Body of pancreas (tissue), 4 donors: ENCODE data around the gene VWA5B1. TPM values are rescaled to one million over a fixed set of nuclear protein-coding genes. Genes with fewer than 3 reads are reported as not detected.

Experiments
- ATAC-seq: fragments of 150-250 bp; one replicate; pipeline ENCODE4 v1.9.1; 2016
- DNase-seq, 4 donors: peaks; one replicate each; pipeline ENCODE4 v3.0.0-alpha.2; 2019
- H3K27ac ChIP-seq, 4 donors: fragments of 200-600 bp; sonication (generic); 1 replicate in 3 of 4; 2 replicates in 1 of 4; pipeline versions ENCODE4 v1.5.1 to v1.6.1; 2016 to 2019; ENCODE audit warnings: mild to moderate bottlenecking in 1 of 4, mixed read lengths in 1 of 4, moderate library complexity in 1 of 4
- H3K27me3 ChIP-seq, 2 donors: fragments of 200-600 bp; sonication (generic); one replicate each; pipeline ENCODE4 v1.6.0; 2016; ENCODE audit warnings: mild to moderate bottlenecking in 1 of 2
- H3K36me3 ChIP-seq, 2 donors: fragments of 200-600 bp; sonication (generic); replicated peaks in 1 of 2; 2 replicates each; pipeline ENCODE4 v1.5.1; 2016; ENCODE audit warnings: low read depth in 2 of 2; ENCODE audit not compliant: insufficient read depth in 1 of 2
- H3K4me1 ChIP-seq: fragments of 200-600 bp; sonication (generic); one replicate; pipeline ENCODE4 v1.6.0; 2016
- H3K4me3 ChIP-seq, 2 donors: fragments of 200-600 bp; sonication (generic); 1 replicate in 1 of 2; 2 replicates in 1 of 2; pipeline ENCODE4 v1.5.1; 2016 to 2019
- H3K9me3 ChIP-seq, 3 donors: fragments of 200-600 bp; sonication (generic); 1 replicate in 2 of 3; 2 replicates in 1 of 3; pipeline ENCODE4 v1.5.1; 2016
- POLR2A ChIP-seq, 3 donors: fragments of 450-650 bp; IDR thresholded peaks; one replicate each; pipeline ENCODE4 v1.6.1; 2016; ENCODE audit warnings: antibody characterized with exemption in 3 of 3, mild to moderate bottlenecking in 2 of 3
- WGBS, 2 donors: methylation state at CpG; one replicate each; pipeline ENCODE4 v1.1.5; 2017; 5-methylcytosine and 5-hydroxymethylcytosine counted together
- intact Hi-C: fragments of 100-400 bp; cut with DNase I; formaldehyde crosslinking; loops from one replicate; pipeline ENCODE4 v1.15.1; 2023
- total RNA-seq, 2 donors: library from RNA; depleted of rRNA; stranded (reverse); fragments of >200 nt; gene quantifications; one replicate each; pipeline ENCODE4 v1.1.0, GENCODE V29; 2016
- TF ChIP-seq, protein P1 (sequence below), 7 experiments: fragments of 450-650 bp in 4 of 7; fragments of 200-600 bp in 3 of 7; sonication (generic) in 3 of 7; IDR thresholded peaks; one replicate each; pipeline ENCODE4 v1.5.1; 2016 to 2019; ENCODE audit warnings: antibody characterized with exemption in 7 of 7

VWA5B1 gene
- total RNA-seq, 2 donors from 2014 or later, result not detected

DNA sequence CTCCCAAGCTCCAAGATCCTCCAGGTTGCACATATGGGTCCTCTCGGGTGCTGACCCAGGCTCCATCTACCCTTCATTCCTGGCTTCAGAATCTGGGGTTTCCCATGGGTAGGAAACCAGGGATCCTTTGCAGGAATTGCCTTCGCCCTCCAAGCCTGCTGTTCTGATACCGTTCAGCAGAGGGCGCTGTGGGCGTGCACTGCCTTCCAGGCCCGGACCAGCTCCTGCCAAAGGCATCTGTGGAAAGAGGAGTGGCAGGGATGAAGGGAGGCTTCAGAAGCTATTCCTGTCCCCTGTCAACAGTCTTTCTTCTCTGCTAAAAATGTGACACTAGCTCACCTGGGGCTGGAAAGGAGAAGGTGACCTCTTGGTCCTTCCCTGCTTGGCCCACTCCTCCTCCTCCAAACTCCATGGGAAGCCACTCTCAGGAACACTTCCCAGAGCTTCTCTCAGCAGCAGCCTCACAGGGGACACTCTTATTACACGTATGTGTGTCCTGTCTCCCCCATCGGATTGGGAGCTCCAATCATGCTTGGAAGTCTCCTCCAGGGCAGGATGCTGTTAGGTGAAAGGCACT, 71.2 kb downstream of the VWA5B1 start:
- intact Hi-C loops, result no loop called here
- DNase-seq (peak; percentile 34 to 47 (median 42)), ATAC-seq (no peak)
- no peak overlapping the region for H3K27ac ChIP-seq
- WGBS, 2 donors, result 17 to 21% methylated on average over 7 to 8 of the region's 8 CpGs
- no peaks in the 10 kb centered on the region for H3K36me3 ChIP-seq
- peaks cover 44% of the 10 kb centered on the region for H3K4me1 ChIP-seq
- H3K9me3 ChIP-seq, result no peaks in the 10 kb centered on the region
- H3K27me3 ChIP-seq, result peaks cover 0 to 16% of the 10 kb centered on the region in 2 donors
- no peak overlapping the region for H3K4me3 ChIP-seq
- no peak for TF ChIP-seq POLR2A (IDR thresholded peaks at IDR 0.05)
- TF ChIP-seq, protein P1, sequence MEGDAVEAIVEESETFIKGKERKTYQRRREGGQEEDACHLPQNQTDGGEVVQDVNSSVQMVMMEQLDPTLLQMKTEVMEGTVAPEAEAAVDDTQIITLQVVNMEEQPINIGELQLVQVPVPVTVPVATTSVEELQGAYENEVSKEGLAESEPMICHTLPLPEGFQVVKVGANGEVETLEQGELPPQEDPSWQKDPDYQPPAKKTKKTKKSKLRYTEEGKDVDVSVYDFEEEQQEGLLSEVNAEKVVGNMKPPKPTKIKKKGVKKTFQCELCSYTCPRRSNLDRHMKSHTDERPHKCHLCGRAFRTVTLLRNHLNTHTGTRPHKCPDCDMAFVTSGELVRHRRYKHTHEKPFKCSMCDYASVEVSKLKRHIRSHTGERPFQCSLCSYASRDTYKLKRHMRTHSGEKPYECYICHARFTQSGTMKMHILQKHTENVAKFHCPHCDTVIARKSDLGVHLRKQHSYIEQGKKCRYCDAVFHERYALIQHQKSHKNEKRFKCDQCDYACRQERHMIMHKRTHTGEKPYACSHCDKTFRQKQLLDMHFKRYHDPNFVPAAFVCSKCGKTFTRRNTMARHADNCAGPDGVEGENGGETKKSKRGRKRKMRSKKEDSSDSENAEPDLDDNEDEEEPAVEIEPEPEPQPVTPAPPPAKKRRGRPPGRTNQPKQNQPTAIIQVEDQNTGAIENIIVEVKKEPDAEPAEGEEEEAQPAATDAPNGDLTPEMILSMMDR (IDR thresholded peaks at IDR 0.05), result peak in 6 of 7 experiments; percentile 25 to 40 (median 37)

DNA sequence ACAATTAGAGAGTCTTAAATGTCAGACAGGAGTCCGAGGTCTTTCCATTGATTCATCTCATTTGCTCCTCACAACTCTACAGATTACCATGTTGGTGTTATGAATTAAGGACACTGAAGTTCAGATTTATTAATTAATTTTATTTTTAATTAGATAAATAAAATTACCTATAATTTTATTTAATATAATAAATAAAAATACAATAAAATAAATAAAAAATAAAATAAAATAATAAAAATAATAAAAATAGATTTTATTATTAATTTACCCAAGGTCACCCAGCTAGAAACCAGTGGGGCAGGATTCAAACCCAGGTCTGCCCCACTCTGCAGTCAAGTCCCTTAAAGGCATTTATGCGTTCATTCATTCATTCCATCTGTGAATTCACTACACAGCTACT, 72.2 kb downstream of the VWA5B1 start:
- H3K27me3 ChIP-seq, result peaks cover 0 to 26% of the 10 kb centered on the region in 2 donors
- no peak for DNase-seq
- intact Hi-C loops, result no loop called here
- no peaks in the 10 kb centered on the region for H3K9me3 ChIP-seq
- 93 to 98% methylated on average over 2 of the region's 2 CpGs for WGBS, 2 donors
- H3K36me3 ChIP-seq, result no peaks in the 10 kb centered on the region
- H3K4me1 ChIP-seq, result peaks cover 38% of the 10 kb centered on the region
- no peak overlapping the region for H3K4me3 ChIP-seq
- H3K27ac ChIP-seq, result no peak overlapping the region
- ATAC-seq, result no peak
- TF ChIP-seq POLR2A (IDR thresholded peaks at IDR 0.05), result no peak
- TF ChIP-seq, protein P1 (IDR thresholded peaks at IDR 0.05), result no peak

DNA sequence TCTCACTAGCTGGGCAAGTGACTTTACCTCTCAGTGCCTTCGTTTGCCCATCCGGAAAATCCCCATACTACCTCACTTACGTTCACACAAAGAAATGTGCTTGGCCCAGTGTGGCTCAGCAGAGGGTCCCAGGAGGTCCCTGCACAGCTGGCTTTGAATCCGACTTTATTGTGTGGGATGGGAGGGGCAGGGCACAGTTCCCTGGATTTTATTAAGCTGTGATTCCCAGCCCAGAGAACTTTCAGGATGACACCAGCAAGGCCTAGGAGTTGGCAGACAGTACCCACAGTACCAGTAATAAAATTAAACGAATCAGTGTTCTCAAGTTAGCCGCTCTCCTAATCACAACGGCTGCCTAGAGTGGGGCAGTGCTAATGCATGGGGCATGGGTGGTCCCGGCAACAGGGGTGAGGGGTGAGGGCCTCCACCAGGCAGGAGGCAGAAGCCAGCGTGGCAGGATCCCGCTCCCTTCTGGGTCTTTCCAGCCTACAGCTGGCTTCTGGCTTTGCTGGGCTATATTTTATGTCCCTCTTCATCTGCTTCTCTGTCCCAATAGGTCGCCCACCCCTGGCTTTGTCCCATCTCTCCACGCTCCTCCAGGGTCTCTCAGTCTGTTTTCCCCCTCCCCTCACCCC, 74.9 kb downstream of the VWA5B1 start:
- ATAC-seq, result no peak
- Histone ChIP-seq H3K4me1 (peaks cover 16% of the 10 kb centered on the region), H3K36me3 (no peaks in the 10 kb centered on the region), H3K9me3 (no peaks in the 10 kb centered on the region), H3K4me3 (no peak overlapping the region), H3K27me3 (peaks cover 0 to 26% of the 10 kb centered on the region in 2 donors), H3K27ac (no peak overlapping the region)
- intact Hi-C loops, result no loop called here
- no peak for TF ChIP-seq POLR2A (IDR thresholded peaks at IDR 0.05)
- TF ChIP-seq, protein P1 (IDR thresholded peaks at IDR 0.05), result no peak
- 58 to 61% methylated on average over 12 of the region's 12 CpGs for WGBS, 2 donors
- DNase-seq, result no peak

DNA sequence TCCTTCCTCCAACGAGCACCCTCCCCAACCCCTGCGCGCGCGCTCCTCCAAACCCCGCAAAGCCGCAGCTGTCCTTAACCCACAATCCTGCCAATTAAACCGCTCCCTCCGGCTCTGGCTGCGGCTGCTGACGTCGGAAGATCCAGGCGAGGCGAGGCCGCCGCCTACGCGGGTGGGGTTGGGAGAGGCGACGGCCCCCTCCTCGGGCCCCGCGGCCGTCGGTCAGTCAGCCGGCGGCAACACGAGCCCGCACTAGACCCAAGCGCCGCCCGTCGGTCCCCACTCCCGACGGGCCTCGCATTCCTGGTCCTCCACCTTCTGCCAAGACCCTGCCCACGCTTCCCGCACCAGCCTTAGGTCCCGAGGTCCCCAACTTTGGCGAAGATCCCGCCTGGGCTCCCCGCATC, 75.4 kb downstream of the VWA5B1 start:
- WGBS, 2 donors, result 7 to 21% methylated on average over 18 to 21 of the region's 42 CpGs
- Histone ChIP-seq H3K4me1 (peaks cover 16% of the 10 kb centered on the region), H3K36me3 (no peaks in the 10 kb centered on the region), H3K27ac (no peak overlapping the region), H3K4me3 (no peak overlapping the region), H3K9me3 (no peaks in the 10 kb centered on the region), H3K27me3 (peaks cover 0 to 26% of the 10 kb centered on the region in 2 donors)
- TF ChIP-seq, protein P1 (IDR thresholded peaks at IDR 0.05), result no peak
- no peak for ATAC-seq
- intact Hi-C loops, result no loop called here
- DNase-seq, result no peak
